SK-N-MC (cell line): ENCODE measurements around the gene MRGPRD.

Experiments used
- DNase-seq: peaks from one replicate; pipeline ENCODE4 v3.0.0-alpha.2; 2011; ENCODE audit warnings: low read depth, low spot score
- H3K27ac ChIP-seq: fragments of 200-600 bp; sonication (generic); 2 replicates; pipeline ENCODE4 v1.5.1; 2016; ENCODE audit warnings: mixed run types
- H3K36me3 ChIP-seq: fragments of 200-600 bp; sonication (generic); 2 replicates; pipeline ENCODE4 v1.6.1; 2017; ENCODE audit warnings: antibody characterized with exemption, low read length, mixed read lengths; ENCODE audit not compliant: insufficient read depth
- H3K4me3 ChIP-seq: fragments of 200-600 bp; sonication (generic); 2 replicates; pipeline ENCODE4 v1.5.1; 2016
- H3K9ac ChIP-seq: fragments of 200-600 bp; sonication (generic); 2 replicates; pipeline ENCODE4 v1.8.0; 2017; ENCODE audit warnings: mixed run types, mixed read lengths; ENCODE audit not compliant: insufficient read length
- H3K9me3 ChIP-seq: fragments of 200-600 bp; sonication (generic); 2 replicates; pipeline ENCODE4 v1.6.1; 2017; ENCODE audit warnings: low read depth, mild to moderate bottlenecking, antibody characterized with exemption, low read length, moderate library complexity, mixed read lengths
- EZH2 ChIP-seq: fragments of 200-600 bp; sonication (generic); IDR thresholded peaks from one replicate; pipeline ENCODE4 v1.6.1; 2017; ENCODE audit warnings: antibody characterized with exemption
- FOXP2 ChIP-seq: optimal IDR thresholded peaks from 2 replicates; pipeline ENCODE3; 2011; ENCODE audit warnings: mild to moderate bottlenecking, moderate library complexity; ENCODE audit not compliant: insufficient read depth; ENCODE audit errors: extremely low read length, control extremely low read depth
- POLR2AphosphoS5 ChIP-seq: IDR thresholded peaks from 2 replicates; pipeline ENCODE4 v1.6.1; 2012; ENCODE audit warnings: mild to moderate bottlenecking, low read depth, low read length, borderline replicate concordance

Gene MRGPRD

GRCh38 chr11:68998390-68998911, 17.7 kb upstream of the MRGPRD start:
- H3K4me3 ChIP-seq = peak overlapping the region; percentile 52
- no peak for DNase-seq
- TF ChIP-seq POLR2AphosphoS5 (no peak), EZH2 (no peak), FOXP2 (no peak)
- no peaks in the 10 kb centered on the region for H3K36me3 ChIP-seq
- H3K27ac ChIP-seq = peak overlapping the region; percentile 50
- peak overlapping the region; percentile 33 for H3K9ac ChIP-seq
- no peaks in the 10 kb centered on the region for H3K9me3 ChIP-seq

- Histone ChIP-seq H3K4me3 (peak overlapping the region; percentile 52; the same call in 1 of the 2 replicates), H3K27ac (peak overlapping the region; percentile 50), H3K36me3 (no peaks in the 10 kb centered on the region), H3K9ac (no peak overlapping the region), H3K9me3 (no peaks in the 10 kb centered on the region)
- no peak for DNase-seq
- TF ChIP-seq POLR2AphosphoS5 = no peak
- no peak for TF ChIP-seq EZH2
- no peak for TF ChIP-seq FOXP2
Measured at GRCh38 chr11:68997995-68998348, 17.2 kb upstream of the MRGPRD start.

DNA sequence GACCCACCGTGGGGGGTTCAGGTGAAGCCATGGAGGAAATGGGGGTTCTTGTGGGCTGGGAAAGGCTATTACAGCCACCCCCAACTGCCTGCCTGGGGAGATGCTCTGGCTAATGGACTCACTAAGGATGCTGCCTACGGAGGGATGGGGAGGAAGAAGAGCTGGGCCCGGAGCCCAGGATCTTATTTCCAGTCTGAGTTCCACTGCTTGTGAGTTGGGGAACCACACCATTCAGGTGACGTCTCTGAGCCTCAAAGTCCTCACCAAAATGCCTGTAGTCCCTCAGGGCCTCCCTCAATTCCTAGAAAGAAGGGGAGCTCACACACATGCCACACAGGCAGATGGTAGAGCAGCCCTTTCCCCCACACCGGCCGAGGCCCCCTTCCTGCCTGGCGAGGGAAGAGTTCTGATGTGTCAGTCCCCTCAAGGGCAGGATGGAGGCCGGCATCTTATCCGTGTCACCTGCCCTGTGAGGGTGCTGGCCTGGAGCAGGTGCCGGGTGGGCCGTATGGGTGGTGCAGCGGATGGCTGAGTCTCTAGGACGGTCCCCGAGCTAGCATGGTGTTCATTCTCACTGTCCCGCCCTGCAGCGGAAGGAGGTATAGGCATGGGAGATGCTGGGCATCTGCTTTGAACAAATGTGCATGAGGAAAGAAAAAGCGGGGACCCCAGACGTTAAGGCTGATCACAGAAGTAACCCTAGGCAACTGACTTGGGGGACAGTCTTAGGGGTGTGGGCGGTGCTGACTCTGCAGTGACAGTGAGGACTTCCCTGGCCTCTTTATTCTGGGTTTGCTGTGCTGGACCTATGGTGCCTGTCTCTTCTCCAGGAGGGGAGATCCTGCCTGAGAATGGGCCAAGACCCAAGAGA, 16.6 kb upstream of the MRGPRD start:
- Histone ChIP-seq H3K36me3 (no peaks in the 10 kb centered on the region), H3K27ac (no peak overlapping the region), H3K4me3 (no peak overlapping the region), H3K9ac (no peak overlapping the region), H3K9me3 (no peaks in the 10 kb centered on the region)
- DNase-seq = no peak
- TF ChIP-seq EZH2 = no peak
- no peak for TF ChIP-seq POLR2AphosphoS5
- no peak for TF ChIP-seq FOXP2

DNA sequence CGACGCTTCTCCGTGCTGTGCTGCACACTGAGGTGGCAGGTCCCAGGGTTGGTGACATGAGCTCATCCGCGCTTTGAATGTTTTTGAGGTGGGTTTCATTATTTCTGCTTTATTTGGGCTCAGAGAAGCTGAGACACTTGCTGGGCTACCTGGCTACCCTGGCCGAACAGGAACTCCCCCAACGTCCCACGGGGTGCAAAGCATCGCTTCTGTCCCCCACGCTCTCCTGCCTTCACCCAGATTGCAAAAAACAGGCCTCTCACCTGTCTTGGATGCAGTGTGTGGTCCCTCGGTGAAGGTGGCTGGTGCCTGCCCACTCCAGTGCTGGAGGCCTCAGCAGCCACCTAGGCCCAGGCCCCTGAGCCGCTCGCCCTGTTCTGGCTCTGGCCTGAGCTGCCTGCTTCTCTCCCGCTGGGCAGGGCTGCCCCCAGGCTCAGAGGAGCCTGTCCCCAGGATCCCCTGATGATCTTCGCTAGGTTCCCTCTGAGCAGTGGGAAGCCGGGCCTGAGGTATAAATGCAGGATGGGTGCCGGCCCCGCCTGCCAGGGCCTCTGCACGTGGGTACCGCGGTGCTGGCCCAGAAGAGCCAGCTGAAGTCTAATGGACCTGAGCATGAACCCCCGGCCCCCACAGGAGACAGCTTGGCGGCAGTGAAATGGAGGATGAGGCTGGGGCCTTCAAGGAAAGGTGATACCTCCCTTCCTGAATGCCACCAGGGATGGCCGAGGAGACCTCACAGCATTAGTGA, 15.8 kb upstream of the MRGPRD start:
- no peak for DNase-seq
- Histone ChIP-seq H3K4me3 (no peak overlapping the region), H3K9ac (no peak overlapping the region), H3K36me3 (no peaks in the 10 kb centered on the region), H3K27ac (no peak overlapping the region), H3K9me3 (no peaks in the 10 kb centered on the region)
- TF ChIP-seq EZH2 (no peak), POLR2AphosphoS5 (no peak), FOXP2 (no peak)

DNA sequence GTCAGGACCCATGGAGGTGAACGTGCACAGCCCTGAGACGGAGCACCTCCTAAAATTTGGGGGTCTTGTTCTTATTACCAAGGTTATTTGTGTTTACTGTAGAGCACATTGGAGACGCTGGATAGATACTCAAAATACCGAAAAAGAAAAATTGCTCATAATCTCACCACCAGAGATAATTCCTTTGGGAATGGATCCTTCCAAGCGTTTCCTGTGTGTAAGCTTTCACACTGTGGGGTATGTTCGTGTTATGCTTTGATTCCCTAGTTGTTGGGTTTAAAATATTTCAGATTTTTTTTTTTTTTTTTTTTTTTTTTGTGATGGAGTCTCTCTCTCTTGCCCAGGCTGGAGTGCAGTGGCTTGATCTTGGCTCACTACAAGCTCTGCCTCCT, 14.1 kb upstream of the MRGPRD start:
- no peak for DNase-seq
- Histone ChIP-seq H3K27ac (no peak overlapping the region), H3K9me3 (no peaks in the 10 kb centered on the region), H3K4me3 (no peak overlapping the region), H3K36me3 (no peaks in the 10 kb centered on the region), H3K9ac (no peak overlapping the region)
- TF ChIP-seq POLR2AphosphoS5 (no peak), FOXP2 (no peak), EZH2 (no peak)

GRCh38 chr11:68994161-68994893, 13.5 kb upstream of the MRGPRD start:
- Histone ChIP-seq H3K9ac (no peak overlapping the region), H3K4me3 (no peak overlapping the region), H3K36me3 (no peaks in the 10 kb centered on the region), H3K9me3 (no peaks in the 10 kb centered on the region), H3K27ac (no peak overlapping the region)
- TF ChIP-seq FOXP2 (no peak), POLR2AphosphoS5 (no peak), EZH2 (no peak)
- DNase-seq = no peak

DNA sequence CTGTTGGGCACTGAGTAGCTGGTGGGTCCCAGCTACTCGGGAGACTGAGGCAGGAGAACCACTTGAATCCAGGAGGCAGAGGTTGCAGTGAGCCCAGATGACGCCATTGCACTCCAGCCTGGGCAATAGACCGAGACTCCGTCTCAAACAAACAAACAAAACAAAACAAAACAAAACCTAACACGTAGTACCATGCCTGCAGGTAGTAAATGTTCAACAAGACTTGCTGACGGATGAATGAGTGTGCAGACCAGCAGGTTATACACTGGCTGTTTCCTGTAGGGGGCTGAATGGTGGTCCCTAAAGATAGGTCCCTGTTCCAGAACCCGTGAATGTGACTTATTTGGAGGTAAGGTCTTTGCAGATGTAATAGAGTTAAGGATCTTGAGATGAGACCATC, 12.8 kb upstream of the MRGPRD start:
- no peak overlapping the region for H3K27ac ChIP-seq
- H3K9ac ChIP-seq = no peak overlapping the region
- no peaks in the 10 kb centered on the region for H3K36me3 ChIP-seq
- no peak for DNase-seq
- H3K9me3 ChIP-seq = no peaks in the 10 kb centered on the region
- no peak for TF ChIP-seq POLR2AphosphoS5
- no peak for TF ChIP-seq FOXP2
- no peak for TF ChIP-seq EZH2
- H3K4me3 ChIP-seq = no peak overlapping the region
